Measurements from ENCODE around the gene BCAS1. TPM values are rescaled to one million over a fixed set of nuclear protein-coding genes. Genes with fewer than 3 reads are reported as not detected.

The BCAS1 gene
- total RNA-seq, 1 donor from 2014 or later: 0.04 TPM

GRCh38 chr20:54115172-54115854, 44.9 kb upstream of the BCAS1 start:
- TF ChIP-seq CTCF (IDR thresholded peaks at IDR 0.05; ENCODE audit: insufficient read depth, low read length, poor library complexity, severe bottlenecking): no peak
- Histone ChIP-seq H3K36me3 (ENCODE audit: control insufficient read depth, insufficient read depth, low read length) (no peaks in the 10 kb centered on the region), H3K27me3 (ENCODE audit: control insufficient read depth, insufficient read depth, low read length) (no peaks in the 10 kb centered on the region), H3K4me3 (ENCODE audit: low read depth, low read length) (no peak overlapping the region)
- DNase-seq (ENCODE audit: low read depth): no peak

GRCh38 chr20:54114109-54114508, 43.7 kb upstream of the BCAS1 start:
- no peaks in the 10 kb centered on the region for H3K27me3 ChIP-seq (ENCODE audit: control insufficient read depth, insufficient read depth, low read length)
- no peak for DNase-seq (ENCODE audit: low read depth)
- no peak for TF ChIP-seq CTCF (IDR thresholded peaks at IDR 0.05; ENCODE audit: insufficient read depth, low read length, poor library complexity, severe bottlenecking)

GRCh38 chr20:54113566-54113965, 43.2 kb upstream of the BCAS1 start:
- TF ChIP-seq CTCF (IDR thresholded peaks at IDR 0.05; ENCODE audit: insufficient read depth, low read length, poor library complexity, severe bottlenecking): no peak
- Histone ChIP-seq H3K4me3 (ENCODE audit: low read depth, low read length) (no peak overlapping the region), H3K36me3 (ENCODE audit: control insufficient read depth, insufficient read depth, low read length) (no peaks in the 10 kb centered on the region), H3K27me3 (ENCODE audit: control insufficient read depth, insufficient read depth, low read length) (no peaks in the 10 kb centered on the region)
- no peak for DNase-seq (ENCODE audit: low read depth)

More at GRCh38 chr20:54114109-54114508, 43.7 kb upstream of the BCAS1 start:
- H3K36me3 ChIP-seq (ENCODE audit: control insufficient read depth, insufficient read depth, low read length): no peaks in the 10 kb centered on the region
- no peak overlapping the region for H3K4me3 ChIP-seq (ENCODE audit: low read depth, low read length)

- H3K27me3 ChIP-seq (ENCODE audit: control insufficient read depth, insufficient read depth, low read length): no peaks in the 10 kb centered on the region
- DNase-seq (ENCODE audit: low read depth): no peak
- no peak for TF ChIP-seq CTCF (IDR thresholded peaks at IDR 0.05; ENCODE audit: insufficient read depth, low read length, poor library complexity, severe bottlenecking)
- no peak overlapping the region for H3K4me3 ChIP-seq (ENCODE audit: low read depth, low read length)
- H3K36me3 ChIP-seq (ENCODE audit: control insufficient read depth, insufficient read depth, low read length): no peaks in the 10 kb centered on the region
Observed at GRCh38 chr20:54112221-54112884, 42.0 kb upstream of the BCAS1 start.

- Histone ChIP-seq H3K27me3 (ENCODE audit: control insufficient read depth, insufficient read depth, low read length) (no peaks in the 10 kb centered on the region), H3K4me3 (ENCODE audit: low read depth, low read length) (no peak overlapping the region), H3K36me3 (ENCODE audit: control insufficient read depth, insufficient read depth, low read length) (no peaks in the 10 kb centered on the region)
- TF ChIP-seq CTCF (IDR thresholded peaks at IDR 0.05; ENCODE audit: insufficient read depth, low read length, poor library complexity, severe bottlenecking): no peak
- DNase-seq (ENCODE audit: low read depth): no peak
Observed at GRCh38 chr20:54111460-54111859, 41.1 kb upstream of the BCAS1 start.

Data from kidney epithelial cell (primary cell).